ENCODE measurements around the gene CCNH.

The CCNH gene

DNA sequence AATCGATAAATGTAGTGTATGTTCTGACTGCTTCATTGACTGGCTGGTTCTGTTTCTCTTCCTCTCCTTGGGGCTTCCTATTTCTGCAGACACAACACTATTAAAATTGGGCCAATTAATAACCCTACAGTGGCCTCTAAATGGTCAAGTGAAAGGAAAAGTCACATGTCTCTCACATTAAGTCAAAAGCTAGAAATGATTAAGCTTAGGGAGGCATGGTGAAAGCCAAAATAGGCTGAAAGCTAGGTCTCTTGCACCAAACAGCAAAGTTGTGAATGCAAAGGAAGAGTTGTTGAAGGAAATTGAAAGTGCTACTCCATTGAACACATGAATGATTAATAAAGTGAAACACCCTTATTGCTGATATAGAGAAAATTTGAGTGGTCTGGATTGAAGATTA, 58.2 kb downstream of the CCNH start:
- DNase-seq = no peak

DNA sequence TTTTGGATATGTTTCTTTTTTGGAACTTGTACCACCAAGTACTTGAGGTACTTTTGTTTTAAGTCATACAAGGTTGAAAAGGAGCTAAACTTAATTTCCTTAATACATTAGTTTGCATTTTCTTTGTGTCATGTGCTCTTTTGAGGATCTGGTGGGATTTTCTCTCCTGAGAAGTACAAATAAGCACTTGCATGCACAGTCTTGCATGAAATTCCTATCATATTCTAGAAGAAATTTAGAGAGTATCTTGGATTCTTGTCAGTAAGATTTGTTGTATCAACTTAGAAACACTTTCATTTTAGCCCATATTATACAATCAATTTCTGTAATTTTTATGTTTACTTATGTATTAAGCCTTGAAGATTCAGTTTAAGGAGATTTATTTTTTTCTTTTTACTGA, 64.9 kb downstream of the CCNH start:
- no peak for DNase-seq

GRCh38 chr5:87347272-87347671, 65.5 kb downstream of the CCNH start:
- no peak for DNase-seq

All from CD4-positive, alpha-beta T cell treated with Interferon alpha-2 for 1 hour (primary cell).